SU-DHL-6 (cell line): Measurements from ENCODE around the gene OR52H1.
"Not testable (repeated sequence)": the region's sequence is repeated elsewhere in the genome, so short reads cannot be mapped to it uniquely, and the experiment has no call there.

Source experiments
- H2AFZ ChIP-seq: fragments of 200-600 bp; sonication (generic); 2 replicates; pipeline ENCODE4 v1.6.1; 2014; ENCODE audit warnings: low read depth, mild to moderate bottlenecking, moderate library complexity, mixed read lengths, antibody characterized with exemption, low read length; ENCODE audit not compliant: severe bottlenecking
- H3F3A ChIP-seq: fragments of 200-600 bp; shearing (Covaris generic); 2 replicates; pipeline ENCODE4 v1.6.0; 2016; ENCODE audit warnings: antibody characterized with exemption, mild to moderate bottlenecking; ENCODE audit not compliant: insufficient read depth
- H3K27ac ChIP-seq: fragments of 200-600 bp; sonication (generic); 2 replicates; pipeline ENCODE4 v1.5.1; 2016; ENCODE audit warnings: low read depth, mild to moderate bottlenecking, low read length, moderate library complexity, mixed read lengths
- H3K27me3 ChIP-seq: fragments of 200-600 bp; sonication (generic), shearing (Covaris generic); 2 replicates; pipeline ENCODE4 v1.6.0; 2014; ENCODE audit warnings: mild to moderate bottlenecking, low read length
- H3K36me3 ChIP-seq: fragments of 200-600 bp; sonication (generic); 2 replicates; pipeline ENCODE4 v1.6.1; 2014; ENCODE audit warnings: mild to moderate bottlenecking, low read length, mixed read lengths
- H3K4me2 ChIP-seq: fragments of 300-600, 200-600 bp; shearing (Covaris generic), sonication (generic); 2 replicates; pipeline ENCODE4 v1.6.0; 2014; ENCODE audit warnings: low read length, low read depth, mild to moderate bottlenecking; ENCODE audit not compliant: poor library complexity, severe bottlenecking
- H3K4me3 ChIP-seq: fragments of 200-600 bp; sonication (generic); 2 replicates; pipeline ENCODE4 v1.5.1; 2014; ENCODE audit warnings: antibody characterized with exemption, low read length, mild to moderate bottlenecking, mixed read lengths; ENCODE audit not compliant: insufficient read depth, poor library complexity, severe bottlenecking
- H3K79me2 ChIP-seq: fragments of 200-600 bp; sonication (generic); 2 replicates; pipeline ENCODE4 v1.6.1; 2014; ENCODE audit warnings: mild to moderate bottlenecking, low read length, moderate library complexity; ENCODE audit not compliant: insufficient read depth
- H3K9ac ChIP-seq: fragments of 200-600 bp; sonication (generic); 2 replicates; pipeline ENCODE4 v1.7.0; 2014; ENCODE audit warnings: mild to moderate bottlenecking, low read length
- H3K9me2 ChIP-seq: fragments of 200-600 bp; sonication (generic); replicated peaks from 2 replicates; pipeline ENCODE4 v1.6.1; 2014; ENCODE audit warnings: low read length; ENCODE audit not compliant: insufficient read depth
- H3K9me3 ChIP-seq: fragments of 200-600 bp; sonication (generic); 2 replicates; pipeline ENCODE4 v1.6.1; 2014; ENCODE audit warnings: low read length, mixed read lengths; ENCODE audit not compliant: insufficient read depth
- H4K20me1 ChIP-seq: fragments of 200-600 bp; sonication (generic); 2 replicates; pipeline ENCODE4 v1.6.1; 2014; ENCODE audit warnings: low read depth, mild to moderate bottlenecking, antibody characterized with exemption, low read length, moderate library complexity, mixed read lengths
- CTCF ChIP-seq: fragments of 200-600 bp; sonication (generic); IDR thresholded peaks from one replicate; pipeline ENCODE4 v1.5.1; 2017; ENCODE audit warnings: antibody characterized with exemption, mild to moderate bottlenecking, low read length, moderate library complexity; ENCODE audit not compliant: insufficient read depth, poor library complexity, severe bottlenecking
- EZH2phosphoT487 ChIP-seq: fragments of 200-600 bp; sonication (generic), shearing (Covaris generic); conservative IDR thresholded peaks from 2 replicates; pipeline ENCODE4 v1.6.1; 2018; ENCODE audit warnings: mild to moderate bottlenecking, antibody characterized with exemption, low read length, moderate library complexity, mixed read lengths

Gene OR52H1

GRCh38 chr11:5593146-5593545 is 44.8 kb upstream of the OR52H1 start:
- no peaks in the 10 kb centered on the region for H3K79me2 ChIP-seq
- H2AFZ ChIP-seq = no peak overlapping the region
- no peak overlapping the region for H3K27ac ChIP-seq
- no peaks in the 10 kb centered on the region for H4K20me1 ChIP-seq
- no peak for TF ChIP-seq CTCF
- TF ChIP-seq EZH2phosphoT487 = no peak
- H3K9me3 ChIP-seq = no peaks in the 10 kb centered on the region
- H3K9me2 ChIP-seq = no peaks in the 10 kb centered on the region
- H3K36me3 ChIP-seq = no peaks in the 10 kb centered on the region
- H3K9ac ChIP-seq = no peak overlapping the region
- no peak overlapping the region for H3K4me3 ChIP-seq
- H3K27me3 ChIP-seq = no peaks in the 10 kb centered on the region
- no peaks in the 10 kb centered on the region for H3F3A ChIP-seq
- H3K4me2 ChIP-seq = no peak overlapping the region

GRCh38 chr11:5592615-5593014 is 44.3 kb upstream of the OR52H1 start:
- Histone ChIP-seq H3K4me2 (no peak overlapping the region), H3K36me3 (no peaks in the 10 kb centered on the region), H3K9ac (no peak overlapping the region), H4K20me1 (no peaks in the 10 kb centered on the region), H3K9me2 (no peaks in the 10 kb centered on the region), H3K79me2 (no peaks in the 10 kb centered on the region), H3K4me3 (no peak overlapping the region), H2AFZ (no peak overlapping the region), H3K9me3 (no peaks in the 10 kb centered on the region), H3K27ac (no peak overlapping the region), H3K27me3 (no peaks in the 10 kb centered on the region), H3F3A (no peaks in the 10 kb centered on the region)
- TF ChIP-seq EZH2phosphoT487 (no peak), CTCF (no peak)

GRCh38 chr11:5591613-5592012 is 43.3 kb upstream of the OR52H1 start:
- Histone ChIP-seq H4K20me1 (no peaks in the 10 kb centered on the region), H3K9me2 (no peaks in the 10 kb centered on the region)

GRCh38 chr11:5589906-5590305 is 41.6 kb upstream of the OR52H1 start:
- H3K36me3 ChIP-seq, H3K27me3 ChIP-seq, H3K9ac ChIP-seq, H2AFZ ChIP-seq, H3K4me2 ChIP-seq, H4K20me1 ChIP-seq, H3K79me2 ChIP-seq, H3K9me3 ChIP-seq, H3K27ac ChIP-seq, H3K4me3 ChIP-seq, H3F3A ChIP-seq, H3K9me2 ChIP-seq: not testable (repeated sequence)

More at GRCh38 chr11:5591613-5592012, 43.3 kb upstream of the OR52H1 start:
- Histone ChIP-seq H3K9ac (no peak overlapping the region), H2AFZ (no peak overlapping the region), H3K27ac (no peak overlapping the region), H3K4me3 (no peak overlapping the region), H3K4me2 (no peak overlapping the region), H3K27me3 (no peaks in the 10 kb centered on the region), H3K9me3 (no peaks in the 10 kb centered on the region), H3K36me3 (no peaks in the 10 kb centered on the region), H3K79me2 (no peaks in the 10 kb centered on the region), H3F3A (no peaks in the 10 kb centered on the region)
- TF ChIP-seq EZH2phosphoT487 (no peak), CTCF (no peak)

- H3K4me2 ChIP-seq, H3F3A ChIP-seq, H3K4me3 ChIP-seq, H4K20me1 ChIP-seq, H3K27ac ChIP-seq, H3K27me3 ChIP-seq, H3K9me3 ChIP-seq, H3K9ac ChIP-seq, H3K36me3 ChIP-seq, H3K79me2 ChIP-seq, H3K9me2 ChIP-seq, H2AFZ ChIP-seq: not testable (repeated sequence)
Observed at GRCh38 chr11:5584458-5584857, 36.1 kb upstream of the OR52H1 start.
